Body of pancreas (tissue), 4 donors: ENCODE results near the gene ZNF285. TPM values are rescaled to one million over a fixed set of nuclear protein-coding genes. Genes with fewer than 3 reads are reported as not detected.

Experiments
- ATAC-seq: fragments of 150-250 bp; one replicate; pipeline ENCODE4 v1.9.1; 2016
- DNase-seq, 4 donors: peaks; one replicate each; pipeline ENCODE4 v3.0.0-alpha.2; 2019
- H3K27ac ChIP-seq, 4 donors: fragments of 200-600 bp; sonication (generic); 1 replicate in 3 of 4; 2 replicates in 1 of 4; pipeline versions ENCODE4 v1.5.1 to v1.6.1; 2016 to 2019; ENCODE audit warnings: mild to moderate bottlenecking in 1 of 4, mixed read lengths in 1 of 4, moderate library complexity in 1 of 4
- H3K27me3 ChIP-seq, 2 donors: fragments of 200-600 bp; sonication (generic); one replicate each; pipeline ENCODE4 v1.6.0; 2016; ENCODE audit warnings: mild to moderate bottlenecking in 1 of 2
- H3K36me3 ChIP-seq, 2 donors: fragments of 200-600 bp; sonication (generic); replicated peaks in 1 of 2; 2 replicates each; pipeline ENCODE4 v1.5.1; 2016; ENCODE audit warnings: low read depth in 2 of 2; ENCODE audit not compliant: insufficient read depth in 1 of 2
- H3K4me1 ChIP-seq: fragments of 200-600 bp; sonication (generic); one replicate; pipeline ENCODE4 v1.6.0; 2016
- H3K4me3 ChIP-seq, 2 donors: fragments of 200-600 bp; sonication (generic); 1 replicate in 1 of 2; 2 replicates in 1 of 2; pipeline ENCODE4 v1.5.1; 2016 to 2019
- H3K9me3 ChIP-seq, 3 donors: fragments of 200-600 bp; sonication (generic); 1 replicate in 2 of 3; 2 replicates in 1 of 3; pipeline ENCODE4 v1.5.1; 2016
- POLR2A ChIP-seq, 3 donors: fragments of 450-650 bp; IDR thresholded peaks; one replicate each; pipeline ENCODE4 v1.6.1; 2016; ENCODE audit warnings: antibody characterized with exemption in 3 of 3, mild to moderate bottlenecking in 2 of 3
- WGBS, 2 donors: methylation state at CpG; one replicate each; pipeline ENCODE4 v1.1.5; 2017; 5-methylcytosine and 5-hydroxymethylcytosine counted together
- intact Hi-C: fragments of 100-400 bp; cut with DNase I; formaldehyde crosslinking; loops from one replicate; pipeline ENCODE4 v1.15.1; 2023
- total RNA-seq, 2 donors: library from RNA; depleted of rRNA; stranded (reverse); fragments of >200 nt; gene quantifications; one replicate each; pipeline ENCODE4 v1.1.0, GENCODE V29; 2016
- TF ChIP-seq, protein P1 (sequence below), 7 experiments: fragments of 450-650 bp in 4 of 7; fragments of 200-600 bp in 3 of 7; sonication (generic) in 3 of 7; IDR thresholded peaks; one replicate each; pipeline ENCODE4 v1.5.1; 2016 to 2019; ENCODE audit warnings: antibody characterized with exemption in 7 of 7

The ZNF285 gene
- total RNA-seq, 2 donors from 2014 or later = 0.99 to 2.3 TPM

DNA sequence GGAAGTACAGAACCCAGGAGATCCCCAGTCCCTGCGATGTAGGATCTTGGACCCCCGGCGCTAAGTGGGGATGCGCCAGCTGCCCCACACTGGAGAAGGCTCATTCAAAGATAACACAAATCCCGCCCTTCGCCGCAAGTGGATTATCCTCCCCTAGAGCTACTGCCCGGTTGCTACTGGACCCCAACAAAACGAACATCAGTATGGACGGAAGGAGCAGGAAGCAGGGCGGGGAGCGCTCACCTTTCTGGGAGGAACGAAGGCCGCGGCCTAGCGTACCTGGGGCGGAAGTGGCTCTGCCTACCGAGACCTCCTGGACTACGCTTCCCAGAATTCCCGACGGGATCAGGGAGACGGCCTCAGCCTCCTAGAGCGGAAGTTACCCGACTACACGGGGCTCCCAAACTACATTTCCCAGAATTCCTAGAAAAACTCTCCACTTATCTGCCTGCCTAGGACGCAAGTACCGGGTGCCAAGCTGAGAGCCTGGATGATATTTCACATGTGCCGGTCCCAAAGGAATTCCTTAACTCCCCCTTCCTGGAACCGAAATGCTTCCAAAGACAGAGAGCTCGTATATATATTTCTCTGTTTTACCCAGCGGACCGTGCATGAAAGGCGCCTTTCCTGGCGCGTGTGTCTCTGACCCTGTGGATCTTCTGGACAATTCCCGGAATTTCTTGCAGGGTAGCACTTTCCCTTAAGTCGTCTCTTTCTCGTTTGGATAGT, 44.9 kb downstream of the ZNF285 start, which contains the start of gene ZNF112:
TSS of gene ZNF112 (minus strand) at position 298 of the 729 bp plus-strand sequence. CDS start 16,141 bp downstream, outside the sequence.
- Histone ChIP-seq H3K27ac (peak within 1 kb of the TSS in 3 of 4 donors; percentile 52 to 63 (median 54)), H3K36me3 (no peaks in the 10 kb centered on the region), H3K9me3 (no peaks in the 10 kb centered on the region), H3K27me3 (no peaks in the 10 kb centered on the region), H3K4me1 (peaks cover 6% of the 10 kb centered on the region), H3K4me3 (peak within 1 kb of the TSS in 1 of 2 donors; percentile 43)
- peak; percentile 34 to 78 (median 67) for TF ChIP-seq POLR2A (IDR thresholded peaks at IDR 0.05)
- TF ChIP-seq, protein P1, sequence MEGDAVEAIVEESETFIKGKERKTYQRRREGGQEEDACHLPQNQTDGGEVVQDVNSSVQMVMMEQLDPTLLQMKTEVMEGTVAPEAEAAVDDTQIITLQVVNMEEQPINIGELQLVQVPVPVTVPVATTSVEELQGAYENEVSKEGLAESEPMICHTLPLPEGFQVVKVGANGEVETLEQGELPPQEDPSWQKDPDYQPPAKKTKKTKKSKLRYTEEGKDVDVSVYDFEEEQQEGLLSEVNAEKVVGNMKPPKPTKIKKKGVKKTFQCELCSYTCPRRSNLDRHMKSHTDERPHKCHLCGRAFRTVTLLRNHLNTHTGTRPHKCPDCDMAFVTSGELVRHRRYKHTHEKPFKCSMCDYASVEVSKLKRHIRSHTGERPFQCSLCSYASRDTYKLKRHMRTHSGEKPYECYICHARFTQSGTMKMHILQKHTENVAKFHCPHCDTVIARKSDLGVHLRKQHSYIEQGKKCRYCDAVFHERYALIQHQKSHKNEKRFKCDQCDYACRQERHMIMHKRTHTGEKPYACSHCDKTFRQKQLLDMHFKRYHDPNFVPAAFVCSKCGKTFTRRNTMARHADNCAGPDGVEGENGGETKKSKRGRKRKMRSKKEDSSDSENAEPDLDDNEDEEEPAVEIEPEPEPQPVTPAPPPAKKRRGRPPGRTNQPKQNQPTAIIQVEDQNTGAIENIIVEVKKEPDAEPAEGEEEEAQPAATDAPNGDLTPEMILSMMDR (IDR thresholded peaks at IDR 0.05) = no peak
- ATAC-seq = peak; percentile 100
- peak; percentile 92 to 96 (median 93) for DNase-seq
- WGBS, 2 donors = 1% methylated on average over 17 to 38 of the region's 38 CpGs
- intact Hi-C loops = no loop called here

DNA sequence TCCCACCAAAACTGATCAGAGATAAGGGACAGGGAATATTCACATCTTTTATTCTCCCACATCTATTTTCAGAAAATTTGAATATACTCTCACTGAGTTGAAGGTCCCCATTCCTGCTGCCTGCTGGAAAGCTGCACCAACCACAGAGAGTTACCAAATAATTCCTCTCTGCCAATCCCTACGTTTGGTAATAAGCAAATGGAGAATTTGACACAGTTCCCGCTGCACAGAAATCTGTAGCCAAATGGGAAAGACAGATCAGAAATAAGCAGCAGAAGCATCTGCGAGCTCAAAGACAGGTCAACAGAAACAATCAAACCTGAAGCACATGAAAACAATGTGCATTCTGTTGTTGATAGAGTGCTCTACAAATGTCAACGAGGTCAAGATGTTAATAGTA, 54.9 kb downstream of the ZNF285 start:
- Histone ChIP-seq H3K27me3 (no peaks in the 10 kb centered on the region), H3K4me3 (no peak overlapping the region), H3K27ac (no peak overlapping the region), H3K36me3 (no peaks in the 10 kb centered on the region), H3K4me1 (no peaks in the 10 kb centered on the region), H3K9me3 (peaks cover 0 to 57% (median 0%) of the 10 kb centered on the region in 3 donors)
- ATAC-seq (no peak), DNase-seq (no peak)
- 71 to 79% methylated on average over 4 of the region's 4 CpGs for WGBS, 2 donors
- intact Hi-C loops = no loop called here
- TF ChIP-seq, protein P1 (IDR thresholded peaks at IDR 0.05) = no peak
- TF ChIP-seq POLR2A (IDR thresholded peaks at IDR 0.05) = no peak

DNA sequence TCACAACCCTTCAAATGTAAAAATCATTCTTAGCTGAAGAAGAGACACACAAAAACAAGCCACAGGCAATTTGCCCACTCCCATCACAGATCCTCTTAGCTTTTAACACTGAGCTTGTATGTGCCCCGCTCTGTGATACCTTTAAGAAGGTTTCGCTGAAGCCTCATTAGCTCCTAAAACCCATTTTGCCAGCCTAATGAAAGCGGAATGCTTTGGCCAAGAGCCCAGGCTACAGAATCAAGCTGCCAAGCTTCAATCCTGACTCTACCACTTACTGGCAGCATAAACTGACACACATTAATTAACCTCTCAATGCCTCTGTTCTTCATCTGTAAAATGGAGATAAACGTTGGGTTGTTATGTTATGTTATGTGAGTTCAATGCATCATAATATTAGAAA, 55.4 kb downstream of the ZNF285 start:
- 89 to 96% methylated on average over 4 of the region's 4 CpGs for WGBS, 2 donors
- Histone ChIP-seq H3K27ac (no peak overlapping the region), H3K36me3 (no peaks in the 10 kb centered on the region), H3K9me3 (peaks cover 0 to 54% (median 0%) of the 10 kb centered on the region in 3 donors), H3K27me3 (no peaks in the 10 kb centered on the region), H3K4me1 (no peaks in the 10 kb centered on the region), H3K4me3 (no peak overlapping the region)
- no peak for ATAC-seq
- DNase-seq = no peak
- intact Hi-C loops = no loop called here
- no peak for TF ChIP-seq POLR2A (IDR thresholded peaks at IDR 0.05)
- TF ChIP-seq, protein P1 (IDR thresholded peaks at IDR 0.05) = no peak

DNA sequence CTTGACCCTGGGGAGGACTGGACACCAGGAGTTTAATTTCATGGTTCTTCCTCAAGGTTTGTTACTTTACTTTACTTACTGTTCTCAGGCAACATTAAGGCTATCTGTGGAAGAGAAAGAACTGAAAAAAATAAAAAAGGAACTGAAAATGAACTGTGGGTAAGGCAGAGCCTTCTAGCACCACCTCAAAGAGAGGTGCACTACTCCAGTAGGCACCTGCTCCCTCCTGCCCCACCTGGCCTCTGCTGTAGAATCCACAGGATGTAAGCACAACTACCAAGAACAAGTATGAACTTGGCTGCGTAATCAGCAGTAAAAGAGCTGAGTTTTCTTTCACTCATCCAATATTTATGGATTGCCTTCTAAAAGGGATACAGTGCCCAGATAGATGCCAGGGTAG, 57.2 kb downstream of the ZNF285 start:
- peaks cover 0 to 42% (median 0%) of the 10 kb centered on the region in 3 donors for H3K9me3 ChIP-seq
- intact Hi-C loops = no loop called here
- TF ChIP-seq, protein P1 (IDR thresholded peaks at IDR 0.05) = no peak
- no peak for TF ChIP-seq POLR2A (IDR thresholded peaks at IDR 0.05)

More for the DNA sequence above, 57.2 kb downstream of the ZNF285 start:
- Histone ChIP-seq H3K36me3 (peaks cover 2 to 8% of the 10 kb centered on the region in 2 donors), H3K27ac (no peak overlapping the region), H3K4me3 (no peak overlapping the region), H3K27me3 (no peaks in the 10 kb centered on the region), H3K4me1 (no peaks in the 10 kb centered on the region)
- DNase-seq (no peak), ATAC-seq (no peak)
- WGBS, 2 donors = 28 to 100% methylated on average over 1 of the region's 1 CpG
